Ovary (tissue), 9 donors: ENCODE measurements around the gene MXD1. TPM values are rescaled to one million over a fixed set of nuclear protein-coding genes. Genes with fewer than 3 reads are reported as not detected.

Experiments used
- DNase-seq, 5 donors: peaks; one replicate each; pipeline ENCODE4 v3.0.0-alpha.2; 2019 to 2020
- H3K27ac ChIP-seq, 2 donors: fragments of 200-600 bp; one replicate each; pipeline versions ENCODE4 v1.5.1 to v1.8.0; 2019 to 2022
- H3K27me3 ChIP-seq: fragments of 200-600 bp; one replicate; pipeline ENCODE4 v1.8.0; 2022
- H3K36me3 ChIP-seq: fragments of 200-600 bp; sonication (generic); one replicate; pipeline ENCODE4 v1.5.1; 2019
- H3K4me1 ChIP-seq: one replicate; pipeline ENCODE4 v1.8.1; 2013; ENCODE audit warnings: mild to moderate bottlenecking, moderate library complexity; ENCODE audit not compliant: insufficient read depth
- H3K4me3 ChIP-seq: fragments of 200-600 bp; sonication (generic); one replicate; pipeline ENCODE4 v1.5.1; 2017
- H3K9me3 ChIP-seq, 2 donors: fragments of 200-600 bp in 1 of 2; sonication (generic) in 1 of 2; one replicate each; pipeline versions ENCODE4 v1.5.1 to v1.8.1; 2013 to 2019; ENCODE audit warnings: mild to moderate bottlenecking in 1 of 2, moderate library complexity in 1 of 2
- CTCF ChIP-seq, 3 donors: fragments of 450-650 bp in 2 of 3; fragments of 200-600 bp in 1 of 3; IDR thresholded peaks; one replicate each; pipeline versions ENCODE4 v1.5.1 to v1.8.0; 2016 to 2022; ENCODE audit warnings: antibody characterized with exemption in 3 of 3, mild to moderate bottlenecking in 1 of 3
- EP300 ChIP-seq: sonication (generic); formaldehyde crosslinking; IDR thresholded peaks from one replicate; pipeline ENCODE4 v1.6.1; 2017; ENCODE audit warnings: antibody characterized with exemption
- POLR2A ChIP-seq: fragments of 450-650 bp; IDR thresholded peaks from one replicate; pipeline ENCODE4 v1.6.1; 2017; ENCODE audit warnings: antibody characterized with exemption, mild to moderate bottlenecking, moderate library complexity
- WGBS, 3 donors: extraction: QIAGEN DNeasy Blood & Tissue Kit in 1 of 3; methylation state at CpG; one replicate each; pipeline versions ENCODE4 v1.1.5 to v1.1.7; 2013 to 2017; 5-methylcytosine and 5-hydroxymethylcytosine counted together
- intact Hi-C, 4 donors: fragments of 100-400 bp; cut with DNase I; formaldehyde crosslinking; loops; one replicate each; pipeline versions ENCODE4 v1.11.0 to v1.15.1; 2022 to 2023
- polyA plus RNA-seq, 2 donors: library from polyadenylated mRNA; stranded (reverse); fragments of 200-250 nt in 1 of 2; fragments of 350-450 nt in 1 of 2; fragmentation: Illumina TruSeq in 1 of 2; extraction: RNeasy Lipid Tissue Mini Kit (QIAGEN cat#74804) in 1 of 2; gene quantifications; one replicate each; pipeline ENCODE4 v1.2.3, GENCODE V29; 2013 to 2014
- total RNA-seq, 7 donors: library from RNA; depleted of rRNA in 2 of 7; stranded (reverse); fragments of >200 nt in 2 of 7; fragmentation: NEBNext Ultra II Directional in 3 of 7; extraction: Animal tissue kit (Norgen Biotek cat#: 25700) in 3 of 7; gene quantifications; one replicate each; pipeline versions ENCODE4 v1.1.0 to v1.2.4, GENCODE V29; 2016 to 2023
- donor health status: DM: no; HTN: no; CAD: no; lungs with moderate emphysema.
- donor health status: DM: no; HTN: no; CAD: no.
- donor health status: Bipolar disorder and iron deficiency.
- donor health status: DM: yes; HTN: yes; CAD: no.
- donor health status: DM: no; HTN: no; CAD: no.
- donor health status: DM: yes; HTN: yes; CAD: no.

The MXD1 gene
- total and polyA plus RNA-seq, 9 donors, result 3.4 to 13.7 (median 6.7) TPM

- no peaks in the 10 kb centered on the region for H3K36me3 ChIP-seq
- no peaks in the 10 kb centered on the region for H3K9me3 ChIP-seq
- intact Hi-C loops, result no loop called here
- no peaks in the 10 kb centered on the region for H3K4me1 ChIP-seq
- WGBS, 3 donors, result 93 to 98% (median 96%) methylated on average over 8 of the region's 8 CpGs
- DNase-seq, result no peak
- H3K27me3 ChIP-seq, result no peaks in the 10 kb centered on the region
- no peak overlapping the region for H3K4me3 ChIP-seq
- no peak overlapping the region for H3K27ac ChIP-seq
- TF ChIP-seq CTCF (IDR thresholded peaks at IDR 0.05) (no peak), EP300 (no peak), POLR2A (no peak)
Observed at GRCh38 chr2:69945441-69945840, 30.5 kb downstream of the MXD1 start.

- no peak for TF ChIP-seq EP300
- TF ChIP-seq POLR2A, result no peak
- no peak for TF ChIP-seq CTCF (IDR thresholded peaks at IDR 0.05)
- no peaks in the 10 kb centered on the region for H3K9me3 ChIP-seq
- intact Hi-C loops, result no loop called here
- H3K27ac ChIP-seq, result no peak overlapping the region
- H3K4me1 ChIP-seq, result no peaks in the 10 kb centered on the region
- H3K27me3 ChIP-seq, result no peaks in the 10 kb centered on the region
- no peak overlapping the region for H3K4me3 ChIP-seq
- WGBS, 3 donors, result 86 to 89% (median 87%) methylated on average over 8 of the region's 8 CpGs
- DNase-seq, result no peak
- H3K36me3 ChIP-seq, result no peaks in the 10 kb centered on the region
Observed at GRCh38 chr2:69945941-69946340, 31.0 kb downstream of the MXD1 start.

- intact Hi-C loops, result no loop called here
- no peak overlapping the region for H3K4me3 ChIP-seq
Observed at GRCh38 chr2:69946351-69947324, 31.7 kb downstream of the MXD1 start.

GRCh38 chr2:69947325-69947931 lies 32.5 kb downstream of the MXD1 start:
- no peaks in the 10 kb centered on the region for H3K27me3 ChIP-seq
- WGBS, 3 donors, result 93 to 96% (median 95%) methylated on average over 4 of the region's 4 CpGs
- no peak overlapping the region for H3K4me3 ChIP-seq
- TF ChIP-seq EP300, result no peak
- TF ChIP-seq CTCF (IDR thresholded peaks at IDR 0.05), result no peak
- TF ChIP-seq POLR2A, result no peak
- DNase-seq, result no peak
- no peaks in the 10 kb centered on the region for H3K4me1 ChIP-seq
- no peaks in the 10 kb centered on the region for H3K36me3 ChIP-seq
- intact Hi-C loops, result no loop called here
- H3K9me3 ChIP-seq, result no peaks in the 10 kb centered on the region
- H3K27ac ChIP-seq, result no peak overlapping the region

More at GRCh38 chr2:69946351-69947324, 31.7 kb downstream of the MXD1 start:
- Histone ChIP-seq H3K27me3 (no peaks in the 10 kb centered on the region), H3K4me1 (no peaks in the 10 kb centered on the region), H3K36me3 (no peaks in the 10 kb centered on the region), H3K27ac (no peak overlapping the region), H3K9me3 (no peaks in the 10 kb centered on the region)
- DNase-seq, result no peak
- WGBS, 3 donors, result 73 to 74% (median 74%) methylated on average over 13 of the region's 13 CpGs
- TF ChIP-seq CTCF (IDR thresholded peaks at IDR 0.05), result no peak
- TF ChIP-seq EP300, result no peak
- TF ChIP-seq POLR2A, result no peak
